NB4 (cell line): ENCODE data around the gene LTBP4.
A peak's percentile ranks its signal among the peaks of the same experiment; 100 is the strongest.

Source experiments
- DNase-seq: peaks from one replicate; pipeline ENCODE4 v3.0.0; 2010; ENCODE audit warnings: low read depth
- H3K4me3 ChIP-seq: one replicate; pipeline ENCODE4 v1.5.1; 2011; ENCODE audit warnings: mild to moderate bottlenecking, low read depth, low read length, moderate library complexity
- CTCF ChIP-seq: IDR thresholded peaks from one replicate; pipeline ENCODE4 v1.5.1; 2012; ENCODE audit warnings: low read depth, low read length
- MAX ChIP-seq: IDR thresholded peaks from 2 replicates; pipeline ENCODE4 v1.6.1; 2011; ENCODE audit warnings: low read depth, low read length
- MYC ChIP-seq: IDR thresholded peaks from 2 replicates; pipeline ENCODE4 v1.6.1; 2011; ENCODE audit warnings: low read depth, low read length
- POLR2A ChIP-seq: IDR thresholded peaks from 2 replicates; pipeline ENCODE4 v1.6.1; 2011; ENCODE audit warnings: mild to moderate bottlenecking; ENCODE audit not compliant: insufficient read length; ENCODE audit errors: extremely low read depth

The LTBP4 gene

GRCh38 chr19:40607311-40608239 is 6.4 kb downstream of the LTBP4 start:
- no peak for TF ChIP-seq POLR2A
- DNase-seq = no peak
- no peak overlapping the region for H3K4me3 ChIP-seq

- TF ChIP-seq POLR2A (no peak), MYC (no peak), MAX (no peak), CTCF (no peak)
- DNase-seq = no peak
- H3K4me3 ChIP-seq = no peak overlapping the region
These were observed 7.1 kb downstream of the LTBP4 start for GRCh38 chr19:40608240-40608621.

- no peak overlapping the region for H3K4me3 ChIP-seq
- TF ChIP-seq POLR2A = no peak
- TF ChIP-seq MYC = no peak
- no peak for TF ChIP-seq MAX
- no peak for TF ChIP-seq CTCF
- DNase-seq = no peak
These were observed 7.8 kb downstream of the LTBP4 start for GRCh38 chr19:40608957-40609356.

GRCh38 chr19:40609561-40610395 is 8.6 kb downstream of the LTBP4 start:
- no peak overlapping the region for H3K4me3 ChIP-seq
- peak; percentile 77 for DNase-seq

GRCh38 chr19:40610396-40611064 is 9.4 kb downstream of the LTBP4 start:
- H3K4me3 ChIP-seq = no peak overlapping the region
- TF ChIP-seq POLR2A (no peak), MYC (no peak), MAX (no peak), CTCF (no peak)
- no peak for DNase-seq

More at GRCh38 chr19:40609561-40610395, 8.6 kb downstream of the LTBP4 start:
- TF ChIP-seq CTCF = no peak
- TF ChIP-seq POLR2A = no peak
- no peak for TF ChIP-seq MAX
- TF ChIP-seq MYC = no peak

- TF ChIP-seq MYC (no peak), CTCF (no peak), POLR2A (no peak), MAX (no peak)
- no peak overlapping the region for H3K4me3 ChIP-seq
- no peak for DNase-seq
These were observed 9.9 kb downstream of the LTBP4 start for GRCh38 chr19:40611096-40611495.
